Measurements from ENCODE around the gene SLC6A19.

Gene SLC6A19

GRCh38 chr5:1220351-1220750 lies 19.0 kb downstream of the SLC6A19 start:
- Mint-ChIP-seq H3K4me1 (no peaks in the 10 kb centered on the region), H3K27ac (no peak overlapping the region), H3K27me3 (ENCODE audit: low read depth) (peaks cover 28% of the 10 kb centered on the region), H3K4me3 (no peak overlapping the region), H3K9me3 (peaks cover 6% of the 10 kb centered on the region), H3K36me3 (ENCODE audit: low read depth) (no peaks in the 10 kb centered on the region)
- TF ChIP-seq CTCF (IDR thresholded peaks at IDR 0.05; ENCODE audit: unreplicated experiment in 3 of 3), result no peak

GRCh38 chr5:1220831-1221230 lies 19.4 kb downstream of the SLC6A19 start:
- H3K27ac Mint-ChIP-seq, result no peak overlapping the region
- no peak for TF ChIP-seq CTCF (IDR thresholded peaks at IDR 0.05; ENCODE audit: unreplicated experiment in 3 of 3)
- no peaks in the 10 kb centered on the region for H3K36me3 Mint-ChIP-seq (ENCODE audit: low read depth)
- peaks cover 27% of the 10 kb centered on the region for H3K27me3 Mint-ChIP-seq (ENCODE audit: low read depth)
- no peak overlapping the region for H3K4me3 Mint-ChIP-seq
- H3K4me1 Mint-ChIP-seq, result peaks cover under 1% of the 10 kb centered on the region
- H3K9me3 Mint-ChIP-seq, result peaks cover 2% of the 10 kb centered on the region

- Mint-ChIP-seq H3K27me3 (ENCODE audit: low read depth) (peaks cover 25% of the 10 kb centered on the region), H3K4me1 (peaks cover 4% of the 10 kb centered on the region)
Measured at GRCh38 chr5:1221721-1222120, 20.3 kb downstream of the SLC6A19 start.

GRCh38 chr5:1222147-1222546 lies 20.8 kb downstream of the SLC6A19 start:
- Mint-ChIP-seq H3K36me3 (ENCODE audit: low read depth) (no peaks in the 10 kb centered on the region), H3K4me1 (peaks cover 6% of the 10 kb centered on the region), H3K9me3 (no peaks in the 10 kb centered on the region), H3K4me3 (no peak overlapping the region), H3K27ac (no peak overlapping the region), H3K27me3 (ENCODE audit: low read depth) (peaks cover 25% of the 10 kb centered on the region)
- no peak for TF ChIP-seq CTCF (IDR thresholded peaks at IDR 0.05; ENCODE audit: unreplicated experiment in 3 of 3)

More at GRCh38 chr5:1221721-1222120, 20.3 kb downstream of the SLC6A19 start:
- Mint-ChIP-seq H3K9me3 (no peaks in the 10 kb centered on the region), H3K4me3 (no peak overlapping the region), H3K27ac (no peak overlapping the region), H3K36me3 (ENCODE audit: low read depth) (no peaks in the 10 kb centered on the region)
- no peak for TF ChIP-seq CTCF (IDR thresholded peaks at IDR 0.05; ENCODE audit: unreplicated experiment in 3 of 3)

- Mint-ChIP-seq H3K27me3 (ENCODE audit: low read depth) (peaks cover 30% of the 10 kb centered on the region), H3K36me3 (ENCODE audit: low read depth) (no peaks in the 10 kb centered on the region)
- no peak for TF ChIP-seq CTCF (IDR thresholded peaks at IDR 0.05; ENCODE audit: unreplicated experiment in 3 of 3)
Measured at GRCh38 chr5:1222621-1223277, 21.4 kb downstream of the SLC6A19 start.

GRCh38 chr5:1223278-1223670 lies 21.9 kb downstream of the SLC6A19 start:
- Mint-ChIP-seq H3K4me1 (peaks cover 18% of the 10 kb centered on the region), H3K36me3 (ENCODE audit: low read depth) (no peaks in the 10 kb centered on the region), H3K27me3 (ENCODE audit: low read depth) (peaks cover 36% of the 10 kb centered on the region), H3K9me3 (no peaks in the 10 kb centered on the region), H3K4me3 (no peak overlapping the region), H3K27ac (peak overlapping the region in 1 of 3 experiments; percentile 20)
- TF ChIP-seq CTCF (IDR thresholded peaks at IDR 0.05; ENCODE audit: unreplicated experiment in 3 of 3), result no peak

More at GRCh38 chr5:1222621-1223277, 21.4 kb downstream of the SLC6A19 start:
- H3K9me3 Mint-ChIP-seq, result no peaks in the 10 kb centered on the region
- no peak overlapping the region for H3K4me3 Mint-ChIP-seq
- peaks cover 12% of the 10 kb centered on the region for H3K4me1 Mint-ChIP-seq
- H3K27ac Mint-ChIP-seq, result no peak overlapping the region

Data from nephron (organoid).